GM21447 (cell line): ENCODE measurements around the gene NR2F1-AS1.
"Not testable (repeated sequence)": the region's sequence is repeated elsewhere in the genome, so short reads cannot be mapped to it uniquely, and the experiment has no call there.

Experiments
- ATAC-seq: cut with Tn5 transposase; IDR thresholded peaks from one replicate; pipeline ENCODE4 v1.9.1; 2021; ENCODE audit not compliant: unreplicated experiment

The NR2F1-AS1 gene

GRCh38 chr5:93576994-93577853 lies 3.8 kb downstream of the NR2F1-AS1 start:
- no peak for ATAC-seq

GRCh38 chr5:93575461-93576414 lies 5.3 kb downstream of the NR2F1-AS1 start:
- no peak for ATAC-seq

DNA sequence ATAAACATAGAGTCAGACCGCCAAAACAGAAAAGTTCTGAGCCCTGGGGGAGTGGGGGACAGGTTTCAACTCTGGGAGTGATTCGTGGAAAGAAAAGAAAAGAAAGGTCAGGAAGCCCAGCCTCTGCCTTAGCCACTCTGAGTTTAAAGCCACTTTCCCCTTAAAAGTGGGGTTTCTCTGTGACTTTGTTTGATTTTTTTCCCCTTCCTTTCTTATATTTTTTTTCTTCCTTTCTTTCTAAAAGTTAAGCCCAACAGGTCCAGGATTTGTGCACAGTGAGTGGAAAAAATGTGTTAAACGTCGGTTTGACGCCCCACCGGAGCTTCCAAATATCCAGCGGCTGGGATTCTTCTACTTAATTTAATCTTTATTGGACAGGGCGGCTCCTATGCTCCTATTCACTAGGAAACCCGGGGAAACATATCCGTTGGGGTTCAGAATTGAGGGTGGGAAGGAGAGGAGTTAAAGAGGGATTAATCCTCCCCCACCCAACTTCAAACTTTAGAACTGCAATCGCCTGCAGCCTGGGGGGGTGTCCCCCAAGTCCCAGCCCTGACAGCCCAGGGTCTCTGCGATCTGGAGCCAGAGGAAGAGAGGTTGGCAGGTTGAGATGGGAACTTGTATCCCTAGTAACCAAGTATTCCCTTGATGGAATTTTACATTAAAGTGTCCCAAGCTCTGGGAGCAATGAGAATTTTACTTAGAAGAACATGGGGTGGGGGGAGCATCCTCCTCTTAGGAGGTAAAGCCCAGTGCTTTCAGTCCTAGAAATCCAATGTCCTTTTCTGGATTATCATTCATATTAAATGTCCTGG lies 6.3 kb downstream of the NR2F1-AS1 start:
- ATAC-seq = no peak

DNA sequence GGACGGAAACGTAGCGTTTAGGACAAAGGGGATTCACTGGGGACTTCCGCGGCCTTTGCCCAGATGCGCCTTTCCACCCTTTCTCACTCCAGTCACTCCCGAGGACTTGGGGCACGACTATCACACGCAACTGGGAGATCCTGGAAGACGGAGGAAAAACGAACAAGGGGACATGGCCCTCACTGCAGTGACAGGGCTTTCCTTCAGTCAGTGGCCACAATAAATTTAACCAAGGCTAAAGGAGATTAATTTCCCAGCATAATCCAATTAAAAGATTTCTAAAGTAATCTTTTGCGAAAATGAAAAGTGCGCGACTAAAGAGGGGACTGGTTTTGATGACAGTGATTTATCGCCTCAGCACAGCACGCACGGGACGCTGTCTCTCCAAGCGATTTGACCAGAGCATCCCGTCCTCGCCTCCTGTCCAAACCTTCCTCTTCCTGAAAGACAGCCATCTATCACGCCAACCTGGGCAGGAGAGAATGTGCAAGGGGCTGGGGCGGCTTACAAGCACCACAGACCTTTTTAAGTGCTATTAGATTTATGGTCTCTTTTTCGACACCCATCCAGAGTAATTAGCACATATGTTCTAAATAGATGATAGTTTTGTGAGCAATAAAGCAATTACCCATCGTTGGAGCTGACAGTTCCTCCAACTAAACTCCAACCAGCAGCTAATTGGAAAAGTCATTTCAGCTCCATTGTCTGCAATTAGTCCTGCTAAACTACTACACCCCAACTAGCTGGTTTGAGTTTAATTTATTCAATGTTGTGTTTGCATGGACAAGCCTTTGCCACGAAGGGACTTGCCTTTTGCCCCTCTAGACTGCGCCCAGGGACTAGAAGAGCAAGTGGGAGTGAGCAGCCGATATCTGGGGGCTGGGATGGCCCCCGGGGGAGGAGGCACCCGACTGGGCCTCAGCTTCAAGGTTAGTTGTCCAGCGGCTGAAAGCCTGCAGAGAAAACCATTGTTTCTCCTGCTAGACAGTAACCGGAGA lies 7.4 kb downstream of the NR2F1-AS1 start:
- no peak for ATAC-seq

GRCh38 chr5:93572608-93573353 lies 8.2 kb downstream of the NR2F1-AS1 start:
- ATAC-seq = no peak

DNA sequence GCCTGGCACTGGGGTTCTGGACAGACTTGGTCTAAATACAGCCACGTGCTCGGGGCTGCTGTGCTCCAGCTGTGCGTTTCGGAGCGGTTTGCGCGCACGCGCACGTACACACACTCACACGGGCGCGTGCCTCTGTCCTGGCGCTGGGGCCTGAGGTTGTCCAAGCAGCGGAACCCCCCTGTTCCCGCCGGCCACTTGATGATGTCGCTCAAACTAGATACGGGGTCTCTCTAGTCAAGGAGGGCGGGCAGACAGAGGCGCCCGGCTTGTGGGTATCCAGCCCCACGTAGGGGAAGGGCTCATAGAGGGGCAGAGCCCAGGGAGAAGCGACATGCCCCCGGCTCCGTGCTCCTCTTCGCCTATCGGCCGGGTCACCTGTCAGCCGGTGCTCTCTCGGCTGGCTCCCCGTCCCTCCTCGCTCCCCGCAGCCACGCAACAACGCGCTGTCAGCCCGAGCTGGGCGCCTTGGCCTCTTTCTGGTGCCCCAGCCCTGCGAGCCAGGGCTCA lies 8.9 kb downstream of the NR2F1-AS1 start:
- ATAC-seq = no peak

- no peak for ATAC-seq
These were observed 9.7 kb downstream of the NR2F1-AS1 start for GRCh38 chr5:93571114-93571949.

GRCh38 chr5:93570294-93571113 lies 10.5 kb downstream of the NR2F1-AS1 start:
- peak; percentile 43 for ATAC-seq

DNA sequence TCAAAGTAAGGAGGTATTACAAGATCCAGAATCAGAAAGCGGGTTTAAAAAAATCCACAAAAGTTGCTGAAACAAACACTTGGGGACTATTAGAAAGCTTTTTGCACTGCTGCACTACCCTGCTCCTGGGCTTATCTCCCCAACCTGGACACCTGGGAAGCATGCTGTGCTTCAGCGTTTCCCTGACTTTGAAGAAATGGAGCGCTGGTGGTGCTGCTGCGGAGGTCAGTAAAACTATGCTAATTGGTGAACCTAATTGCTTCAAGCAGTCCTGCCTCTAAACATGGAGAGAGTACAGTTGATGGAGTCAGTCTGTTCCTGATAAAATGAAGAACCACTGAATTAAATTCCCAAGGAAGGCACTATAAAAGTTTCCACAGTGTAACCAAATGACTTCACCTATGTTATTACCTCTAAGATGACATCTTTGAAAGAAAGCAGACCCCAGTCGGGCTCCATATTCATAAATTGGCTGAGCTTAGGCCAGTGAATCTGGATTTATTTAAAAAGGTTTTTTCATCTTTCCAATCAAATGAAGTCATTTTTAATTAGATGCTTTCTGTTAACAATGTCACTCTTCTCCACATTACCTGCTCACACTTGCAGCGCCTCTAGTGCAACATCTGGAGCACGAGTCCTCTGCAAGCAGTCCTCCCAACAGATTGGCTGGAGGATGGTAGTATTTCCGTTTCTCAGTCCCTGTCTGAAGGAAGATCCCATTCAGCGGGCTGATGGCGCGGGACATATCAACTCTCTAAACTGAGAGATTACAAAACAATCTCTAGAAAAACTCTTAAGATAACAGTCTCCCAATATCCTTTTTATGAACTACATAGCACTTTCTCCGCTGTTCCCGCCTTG lies 11.5 kb downstream of the NR2F1-AS1 start:
- no peak for ATAC-seq

- no peak for ATAC-seq
These were observed 13.6 kb downstream of the NR2F1-AS1 start for GRCh38 chr5:93567424-93567823.

DNA sequence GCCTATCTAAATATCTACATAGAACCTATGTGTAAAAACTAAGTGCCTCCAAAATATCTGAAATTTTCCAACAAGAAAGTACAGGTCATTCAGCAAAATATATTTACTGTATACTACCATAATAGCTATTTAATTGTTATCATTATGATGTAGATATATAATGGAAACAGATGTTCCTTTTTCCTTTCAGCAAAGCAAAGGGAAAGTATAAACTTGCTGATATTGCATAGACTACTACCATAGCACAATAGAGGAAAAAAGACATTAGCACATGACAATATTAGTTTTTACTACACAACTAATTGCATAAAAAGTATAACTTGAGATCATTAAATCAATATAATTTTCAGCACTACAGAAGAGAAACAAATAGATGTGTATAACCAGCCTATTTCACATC lies 14.9 kb downstream of the NR2F1-AS1 start:
- ATAC-seq = no peak

- ATAC-seq = no peak
These were observed 23.9 kb downstream of the NR2F1-AS1 start for GRCh38 chr5:93557021-93557604.

DNA sequence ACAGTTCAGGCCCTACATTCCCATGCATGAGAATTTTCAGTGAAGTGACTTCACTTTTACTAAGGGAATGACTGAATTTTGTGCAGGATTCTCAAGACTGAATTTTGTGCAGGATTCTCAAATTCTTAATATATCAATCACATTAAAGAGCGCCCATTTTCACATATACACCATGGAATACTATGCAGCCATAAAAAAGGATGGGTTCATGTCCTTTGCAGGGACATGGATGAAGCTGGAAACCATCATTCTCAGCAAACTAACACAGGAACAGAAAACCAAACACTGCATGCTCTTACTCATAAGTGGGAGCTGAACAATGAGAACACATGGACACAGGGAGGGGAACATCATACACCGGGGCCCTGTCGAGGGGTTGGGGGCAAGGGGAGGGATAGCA lies 31.4 kb downstream of the NR2F1-AS1 start:
- not testable (repeated sequence) for ATAC-seq

GRCh38 chr5:93545872-93546271 lies 35.1 kb downstream of the NR2F1-AS1 start:
- ATAC-seq = no peak

DNA sequence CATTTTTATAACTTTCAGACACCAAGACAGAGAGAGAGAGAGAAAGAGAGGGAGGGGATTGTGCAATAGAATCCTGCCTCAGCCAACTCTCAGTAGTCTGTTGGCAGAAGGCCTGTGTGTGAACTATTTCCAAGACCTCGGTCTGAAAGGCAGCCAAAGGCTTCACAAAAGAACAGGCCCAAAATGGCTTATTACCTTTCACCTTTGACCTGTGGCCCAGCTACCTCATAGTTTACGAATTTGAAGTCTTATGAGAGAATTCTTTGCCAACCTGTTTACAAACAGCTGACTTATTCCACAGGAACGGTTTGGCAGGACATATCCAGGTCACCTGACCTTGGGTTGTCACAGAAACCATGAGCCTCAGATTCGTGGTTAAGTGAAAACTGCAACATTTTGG lies 48.6 kb downstream of the NR2F1-AS1 start:
- no peak for ATAC-seq

DNA sequence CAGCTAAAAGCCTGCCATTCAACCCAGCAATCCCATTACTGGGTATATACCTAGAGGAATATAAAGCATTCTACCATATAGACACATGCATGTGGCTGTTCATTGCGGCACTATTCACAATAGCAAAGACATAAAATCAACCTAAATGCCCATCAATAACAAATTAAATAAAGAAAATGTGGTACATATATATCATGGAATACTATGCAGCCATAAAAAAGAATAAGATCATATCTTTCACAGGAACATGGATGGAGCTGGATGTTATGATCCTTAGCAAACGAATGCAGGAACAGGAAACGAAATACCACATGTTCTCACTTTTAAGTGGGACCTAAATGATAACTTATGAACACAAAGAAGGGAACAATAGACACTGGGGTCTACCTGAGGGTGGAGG lies 59.2 kb downstream of the NR2F1-AS1 start:
- ATAC-seq = not testable (repeated sequence)
